Uterus (tissue), 4 donors: ENCODE results near the gene UROS. TPM values are rescaled to one million over a fixed set of nuclear protein-coding genes. Genes with fewer than 3 reads are reported as not detected.

Source experiments
- DNase-seq, 2 donors: peaks; one replicate each; pipeline ENCODE4 v3.0.0-alpha.2; 2019 to 2020
- H3K27ac ChIP-seq, 2 donors: fragments of 200-600 bp; sonication (generic); 1 replicate in 1 of 2; 2 replicates in 1 of 2; pipeline ENCODE4 v1.5.1; 2016 to 2018
- H3K27me3 ChIP-seq, 2 donors: fragments of 200-600 bp; sonication (generic); one replicate each; pipeline ENCODE4 v1.5.1; 2018 to 2019; ENCODE audit warnings: control low read depth in 1 of 2
- H3K36me3 ChIP-seq, 2 donors: fragments of 200-600 bp; sonication (generic); one replicate each; pipeline ENCODE4 v1.5.1; 2019; ENCODE audit warnings: control low read depth in 1 of 2
- H3K4me1 ChIP-seq, 2 donors: fragments of 200-600 bp; sonication (generic); one replicate each; pipeline ENCODE4 v1.5.1; 2018 to 2019; ENCODE audit warnings: control low read depth in 1 of 2
- H3K4me3 ChIP-seq, 2 donors: fragments of 200-600 bp; sonication (generic); 1 replicate in 1 of 2; 2 replicates in 1 of 2; pipeline ENCODE4 v1.5.1; 2018 to 2019; ENCODE audit warnings: mild to moderate bottlenecking in 1 of 2
- H3K9me3 ChIP-seq, 2 donors: fragments of 200-600 bp; sonication (generic); one replicate each; pipeline ENCODE4 v1.5.1; 2019; ENCODE audit warnings: control low read depth in 1 of 2
- CTCF ChIP-seq, 4 experiments: fragments of 200-600 bp in 2 of 4; fragments of 450-650 bp in 2 of 4; sonication (generic) in 2 of 4; IDR thresholded peaks; one replicate each; pipeline ENCODE4 v1.5.1; 2016 to 2019; ENCODE audit warnings: antibody characterized with exemption in 4 of 4, mild to moderate bottlenecking in 2 of 4, moderate library complexity in 1 of 4
- POLR2A ChIP-seq, 2 donors: fragments of 450-650 bp; IDR thresholded peaks; one replicate each; pipeline ENCODE4 v1.6.1; 2016; ENCODE audit warnings: antibody characterized with exemption in 2 of 2, mild to moderate bottlenecking in 1 of 2, moderate library complexity in 1 of 2
- intact Hi-C: fragments of 100-400 bp; cut with DNase I; formaldehyde crosslinking; loops from one replicate; pipeline ENCODE4 v1.15.1; 2023; ENCODE audit warnings: low total_unique reads
- total RNA-seq, 4 donors: library from RNA; depleted of rRNA in 3 of 4; stranded (reverse); fragments of >200 nt in 3 of 4; gene quantifications; one replicate each; pipeline versions ENCODE4 v1.1.0 to v1.2.4, GENCODE V29; 2014 to 2023
- donor health status: DM: yes; HTN: yes; CAD: no.

UROS gene
- 10 to 100 TPM; 27.9 to 36.2 (median 28.1) TPM for total RNA-seq

GRCh38 chr10:125822878-125823662 lies at the start of gene UROS, which contains the start of gene BCCIP:
Gene UROS, minus strand, starts transcription at chr10:125823258. Its CDS starts 6,759 bp downstream, at chr10:125816499.
Gene BCCIP, plus strand, starts transcription at chr10:125823546. Its CDS starts 12 bp downstream, at chr10:125823558.
- intact Hi-C loops: no loop called here
- H3K27me3 ChIP-seq: no peaks in the 10 kb centered on the region
- DNase-seq: peak; percentile 86 to 91
- peak in 1 of 4 experiments; percentile 36 for TF ChIP-seq CTCF (IDR thresholded peaks at IDR 0.05)
- peak; percentile 15 to 65 for TF ChIP-seq POLR2A (IDR thresholded peaks at IDR 0.05)
- H3K27ac ChIP-seq: peak within 1 kb of the TSS; percentile 80 to 88
- H3K4me3 ChIP-seq: peak within 1 kb of the TSS; percentile 77 to 84
- H3K36me3 ChIP-seq: no peaks in the 10 kb centered on the region
- H3K4me1 ChIP-seq: peaks cover 0 to 16% of the 10 kb centered on the region in 2 donors
- no peaks in the 10 kb centered on the region for H3K9me3 ChIP-seq

- no peaks in the 10 kb centered on the region for H3K4me1 ChIP-seq
- H3K27ac ChIP-seq: no peak overlapping the region
- no peak overlapping the region for H3K4me3 ChIP-seq
- H3K36me3 ChIP-seq: no peaks in the 10 kb centered on the region
- no peaks in the 10 kb centered on the region for H3K9me3 ChIP-seq
- no peak for DNase-seq
- intact Hi-C loops: no loop called here
- no peak for TF ChIP-seq CTCF (IDR thresholded peaks at IDR 0.05)
- TF ChIP-seq POLR2A (IDR thresholded peaks at IDR 0.05): no peak
- H3K27me3 ChIP-seq: no peaks in the 10 kb centered on the region
Observed at GRCh38 chr10:125871338-125871737, 48.3 kb upstream of the UROS start.

GRCh38 chr10:125868372-125868975 lies 45.4 kb upstream of the UROS start:
- TF ChIP-seq CTCF (IDR thresholded peaks at IDR 0.05) (peak; percentile 49 to 73 (median 64)), POLR2A (IDR thresholded peaks at IDR 0.05) (no peak)
- H3K27ac ChIP-seq: no peak overlapping the region
- H3K4me1 ChIP-seq: no peaks in the 10 kb centered on the region
- H3K9me3 ChIP-seq: no peaks in the 10 kb centered on the region
- DNase-seq: no peak
- intact Hi-C loops: no loop called here
- H3K27me3 ChIP-seq: no peaks in the 10 kb centered on the region
- no peak overlapping the region for H3K4me3 ChIP-seq
- no peaks in the 10 kb centered on the region for H3K36me3 ChIP-seq

- Histone ChIP-seq H3K9me3 (no peaks in the 10 kb centered on the region), H3K27me3 (no peaks in the 10 kb centered on the region), H3K27ac (no peak overlapping the region), H3K4me3 (no peak overlapping the region), H3K4me1 (no peaks in the 10 kb centered on the region), H3K36me3 (no peaks in the 10 kb centered on the region)
- intact Hi-C loops: no loop called here
- no peak for TF ChIP-seq CTCF (IDR thresholded peaks at IDR 0.05)
- DNase-seq: no peak
Observed at GRCh38 chr10:125866421-125867029, 43.5 kb upstream of the UROS start.

- TF ChIP-seq CTCF (IDR thresholded peaks at IDR 0.05) (no peak), POLR2A (IDR thresholded peaks at IDR 0.05) (no peak)
- Histone ChIP-seq H3K4me3 (no peak overlapping the region), H3K27ac (no peak overlapping the region), H3K36me3 (no peaks in the 10 kb centered on the region), H3K27me3 (no peaks in the 10 kb centered on the region), H3K9me3 (no peaks in the 10 kb centered on the region), H3K4me1 (no peaks in the 10 kb centered on the region)
- no peak for DNase-seq
- intact Hi-C loops: no loop called here
Observed at GRCh38 chr10:125865120-125865519, 42.1 kb upstream of the UROS start.
